Suprapubic skin (tissue), 3 donors: ENCODE measurements around the gene NRG3.

Experiments
- EP300 ChIP-seq: sonication (generic); formaldehyde crosslinking; IDR thresholded peaks from one replicate; pipeline ENCODE4 v1.6.1; 2017; ENCODE audit warnings: antibody characterized with exemption
- TF ChIP-seq, protein P1 (sequence below), 2 donors: fragments of 200-600 bp in 1 of 2; fragments of 450-650 bp in 1 of 2; sonication (generic) in 1 of 2; IDR thresholded peaks; one replicate each; pipeline ENCODE4 v1.5.1; 2016 to 2019; ENCODE audit warnings: antibody characterized with exemption in 2 of 2, mild to moderate bottlenecking in 1 of 2, moderate library complexity in 1 of 2

DNA sequence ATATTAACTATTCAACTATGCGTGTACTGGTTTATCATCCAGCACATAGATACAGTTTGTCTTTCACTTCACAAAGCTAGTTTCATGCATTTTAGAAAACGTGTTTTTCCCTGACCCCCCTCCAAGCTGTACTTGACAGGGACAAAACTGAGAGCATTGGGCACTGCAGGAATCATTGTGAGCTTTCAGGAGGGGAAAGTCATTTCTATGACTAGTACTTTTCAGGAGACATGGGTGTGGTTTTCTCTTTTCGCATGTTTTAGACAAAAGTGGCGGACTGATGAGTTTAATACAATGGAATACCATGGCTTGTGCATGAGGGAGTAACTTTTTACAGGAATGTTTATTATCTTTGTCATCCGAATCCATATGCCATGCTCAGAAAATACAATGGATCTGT, 42.7 kb downstream of the NRG3 start:
- TF ChIP-seq, protein P1, sequence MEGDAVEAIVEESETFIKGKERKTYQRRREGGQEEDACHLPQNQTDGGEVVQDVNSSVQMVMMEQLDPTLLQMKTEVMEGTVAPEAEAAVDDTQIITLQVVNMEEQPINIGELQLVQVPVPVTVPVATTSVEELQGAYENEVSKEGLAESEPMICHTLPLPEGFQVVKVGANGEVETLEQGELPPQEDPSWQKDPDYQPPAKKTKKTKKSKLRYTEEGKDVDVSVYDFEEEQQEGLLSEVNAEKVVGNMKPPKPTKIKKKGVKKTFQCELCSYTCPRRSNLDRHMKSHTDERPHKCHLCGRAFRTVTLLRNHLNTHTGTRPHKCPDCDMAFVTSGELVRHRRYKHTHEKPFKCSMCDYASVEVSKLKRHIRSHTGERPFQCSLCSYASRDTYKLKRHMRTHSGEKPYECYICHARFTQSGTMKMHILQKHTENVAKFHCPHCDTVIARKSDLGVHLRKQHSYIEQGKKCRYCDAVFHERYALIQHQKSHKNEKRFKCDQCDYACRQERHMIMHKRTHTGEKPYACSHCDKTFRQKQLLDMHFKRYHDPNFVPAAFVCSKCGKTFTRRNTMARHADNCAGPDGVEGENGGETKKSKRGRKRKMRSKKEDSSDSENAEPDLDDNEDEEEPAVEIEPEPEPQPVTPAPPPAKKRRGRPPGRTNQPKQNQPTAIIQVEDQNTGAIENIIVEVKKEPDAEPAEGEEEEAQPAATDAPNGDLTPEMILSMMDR (IDR thresholded peaks at IDR 0.05) = no peak
- TF ChIP-seq EP300 = no peak
